ENCODE measurements around the gene RPS6KA2. TPM values are rescaled to one million over a fixed set of nuclear protein-coding genes. Genes with fewer than 3 reads are reported as not detected.

RPS6KA2 gene
- total and polyA plus RNA-seq, 2 donors (not counting 3 experiments of a cell fraction or from before 2014, with no cell fraction given): 54.5 to 75.8 TPM

DNA sequence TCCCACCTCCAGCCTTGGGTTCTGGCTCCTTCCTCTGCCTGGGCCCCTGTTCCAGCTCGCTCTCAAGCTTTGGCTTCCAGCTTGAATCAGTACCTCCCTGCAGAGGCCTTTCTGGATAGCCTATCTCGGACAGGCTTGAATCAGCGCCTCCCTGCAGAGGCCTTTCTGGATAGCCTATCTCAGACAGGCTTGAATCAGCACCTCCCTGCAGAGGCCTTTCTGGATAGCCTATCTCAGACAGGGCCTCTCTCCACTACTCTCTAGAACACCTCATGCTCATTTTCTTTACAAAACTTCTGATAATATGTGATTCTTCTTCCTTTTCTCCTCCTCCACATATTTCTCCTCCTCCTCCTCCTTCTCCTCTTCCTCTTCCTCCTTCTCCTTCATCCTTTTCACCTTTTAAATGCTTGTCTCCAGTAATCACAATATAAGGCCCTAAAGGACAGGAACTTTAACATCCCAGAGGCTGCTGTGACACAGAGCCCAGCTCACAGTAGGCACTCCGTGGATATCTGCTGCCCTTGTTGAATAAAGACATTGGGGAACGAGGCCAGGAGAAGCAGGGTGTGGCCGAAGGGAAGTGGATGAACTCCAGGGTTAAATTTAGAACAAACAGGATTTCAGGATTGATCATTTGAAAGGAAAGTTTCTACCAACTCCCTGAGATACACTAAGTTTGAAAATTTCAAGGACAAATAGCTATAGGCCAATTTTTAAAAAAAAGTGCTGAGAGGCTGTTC lies 9.3 kb upstream of the RPS6KA2 start:
- Histone ChIP-seq H3K36me3 (ENCODE audit: control insufficient read depth in 2 of 2, extremely low read depth in 1 of 2, insufficient read depth in 2 of 2, low read length in 2 of 2) (no peaks in the 10 kb centered on the region), H3K9me3 (replicated peaks; ENCODE audit: control insufficient read depth, insufficient read depth, low read length) (no peaks in the 10 kb centered on the region), H3K4me2 (ENCODE audit: insufficient read depth, low read length) (no peak overlapping the region), H3K79me2 (ENCODE audit: control insufficient read depth, insufficient read depth, low read length) (no peaks in the 10 kb centered on the region), H3K27me3 (ENCODE audit: control insufficient read depth in 2 of 2, insufficient read depth in 2 of 2, low read length in 2 of 2) (no peaks in the 10 kb centered on the region), H2AFZ (ENCODE audit: low read depth, low read length) (peak overlapping the region; percentile 40), H3K9ac (replicated peaks; ENCODE audit: extremely low read depth, insufficient read depth, low read length) (no peak overlapping the region), H4K20me1 (replicated peaks; ENCODE audit: control insufficient read depth, extremely low read depth, insufficient read depth, low read length) (no peaks in the 10 kb centered on the region), H3K4me1 (ENCODE audit: control insufficient read depth, extremely low read depth, insufficient read depth, low read length) (peaks cover 23% of the 10 kb centered on the region), H3K27ac (ENCODE audit: insufficient read depth, low read depth, low read length) (no peak overlapping the region), H3K9me1 (replicated peaks; ENCODE audit: control insufficient read depth, extremely low read depth, insufficient read depth, low read length) (no peaks in the 10 kb centered on the region), H3K4me3 (replicated peaks in 1 of 3; ENCODE audit: insufficient read depth in 1 of 3, low read depth in 1 of 3, low read length in 3 of 3) (no peak overlapping the region)
- no peak for FAIRE-seq
- no TSS peak for BruUV-seq (replicated peaks)
- CTCF ChIA-PET: interaction anchor here (1.0 kb wide), 1 partner anchor 9 kb away, joined by 3 read pairs; no protein-coding TSS in a partner anchor
- TF ChIP-seq GATA2 (IDR thresholded peaks at IDR 0.05; ENCODE audit: insufficient read depth, insufficient read length, low read depth, low read length) (no peak), MAX (IDR thresholded peaks at IDR 0.05; ENCODE audit: insufficient read depth, insufficient read length) (no peak), JUN (IDR thresholded peaks at IDR 0.05; ENCODE audit: borderline replicate concordance, insufficient read depth, insufficient read length, low read depth) (no peak), POLR2AphosphoS5 (IDR thresholded peaks at IDR 0.05; ENCODE audit: insufficient read depth, low read depth, low read length) (no peak), EZH2 (IDR thresholded peaks at IDR 0.05; ENCODE audit: borderline replicate concordance, low read depth, low read length, severe bottlenecking) (no peak)
- POLR2A ChIA-PET: no interaction called here
- dilution Hi-C loops (cut with MboI; ENCODE audit: extremely low pct_ligation_motif_present, low sequenced_read_pairs): no loop called here
- DNase-seq (ENCODE audit: low read depth, low spot score): no peak
- intact Hi-C loops (cut with micrococcal nuclease): no loop called here

All from endothelial cell of umbilical vein (primary cell).